Measurements from ENCODE around the gene NSA2. TPM values are rescaled to one million over a fixed set of nuclear protein-coding genes. Genes with fewer than 3 reads are reported as not detected.

The NSA2 gene
- polyA plus RNA-seq, 1 donor = 250 TPM

DNA sequence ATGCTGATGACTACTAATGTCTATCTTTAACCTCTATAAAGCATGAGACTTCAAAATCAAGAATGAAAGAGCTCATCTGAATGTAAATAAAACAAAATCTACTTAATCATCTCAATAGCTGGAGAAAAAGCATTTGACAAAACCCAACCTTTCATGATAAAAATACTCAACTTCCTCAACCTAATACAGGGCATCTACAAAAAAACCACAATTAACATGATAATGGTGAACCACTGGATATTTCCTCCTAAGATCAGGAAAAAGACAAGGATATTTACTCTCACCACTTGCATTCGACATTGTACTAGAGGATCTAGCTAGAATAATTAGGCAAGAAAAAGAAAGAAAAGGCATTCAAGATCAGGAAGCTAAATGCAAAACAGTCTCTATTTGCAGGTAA lies 49.8 kb downstream of the NSA2 start:
- no peak for DNase-seq (ENCODE audit: low read depth)

DNA sequence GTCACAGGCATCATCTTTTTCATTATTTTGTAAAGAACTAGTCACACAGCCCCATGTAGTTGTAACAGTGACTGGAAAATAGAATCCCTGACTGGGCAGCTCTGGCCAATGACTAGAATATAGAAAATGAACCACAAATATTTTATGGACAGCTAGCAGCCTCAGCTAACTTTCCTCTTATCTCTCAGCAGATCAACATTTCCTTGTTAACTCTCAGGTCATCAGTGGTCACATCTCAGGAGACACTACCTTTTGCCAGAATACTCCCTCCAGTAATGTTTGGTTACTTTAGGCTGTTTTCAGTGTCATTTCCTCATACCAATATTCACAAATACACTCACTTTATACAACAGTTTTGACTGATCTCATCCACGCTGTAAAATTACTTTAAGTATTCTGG lies 55.2 kb downstream of the NSA2 start:
- no peak for DNase-seq (ENCODE audit: low read depth)

DNA sequence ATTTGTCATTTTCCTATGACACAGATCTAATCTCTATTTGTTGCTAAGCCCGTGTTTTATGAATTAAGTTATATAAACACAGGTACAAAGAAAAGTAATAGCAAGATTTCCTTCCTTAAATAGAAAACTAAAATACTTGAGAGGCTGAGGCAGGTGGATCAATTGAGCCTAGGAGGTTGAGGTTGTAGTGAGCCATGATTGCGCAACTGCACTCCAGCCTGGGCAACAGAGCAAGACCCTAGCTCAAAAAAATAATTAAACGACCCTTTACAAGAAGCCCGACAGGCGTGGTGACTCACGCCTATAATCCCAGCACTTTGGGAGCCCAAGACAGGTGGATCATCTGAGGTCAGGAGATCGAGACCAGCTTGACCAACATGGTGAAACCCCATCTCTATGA lies 62.4 kb downstream of the NSA2 start:
- DNase-seq (ENCODE audit: low read depth) = no peak

Other genes with a start within 250 kb of the NSA2 start
- 22.2 TPM for gene ENC1, start 126.5 kb upstream of the NSA2 start, polyA plus RNA-seq (ENCODE audit: insufficient read length)
- gene HEXB, start 82.0 kb upstream of the NSA2 start, polyA plus RNA-seq (ENCODE audit: insufficient read length) = 32.1 TPM
- gene GFM2, start 132 bp upstream of the NSA2 start, polyA plus RNA-seq (ENCODE audit: insufficient read length) = 19.1 TPM
- gene FAM169A, start 99.1 kb downstream of the NSA2 start, polyA plus RNA-seq (ENCODE audit: insufficient read length) = 0.76 TPM